LNCaP clone FGC (cell line): Measurements from ENCODE around the gene ALG8.

Source experiments
- DNase-seq: peaks from one replicate; pipeline ENCODE4 v3.0.0-alpha.2; 2011; ENCODE audit warnings: low read depth
- H3K4me3 ChIP-seq: 2 replicates; pipeline ENCODE4 v1.5.1; 2011; ENCODE audit warnings: mild to moderate bottlenecking, low read depth, low read length, control low read depth
- CTCF ChIP-seq: IDR thresholded peaks from 2 replicates; pipeline ENCODE4 v1.5.1; 2012; ENCODE audit warnings: mild to moderate bottlenecking; ENCODE audit not compliant: control insufficient read depth, insufficient read depth; ENCODE audit errors: extremely low read depth

The ALG8 gene

GRCh38 chr11:78168539-78169477 is 29.4 kb upstream of the ALG8 start:
- peak; percentile 88 for DNase-seq

GRCh38 chr11:78166855-78167469 is 27.5 kb upstream of the ALG8 start:
- TF ChIP-seq CTCF, result no peak
- H3K4me3 ChIP-seq, result no peak overlapping the region

More at GRCh38 chr11:78168539-78169477, 29.4 kb upstream of the ALG8 start:
- no peak overlapping the region for H3K4me3 ChIP-seq
- no peak for TF ChIP-seq CTCF

GRCh38 chr11:78164471-78164870 is 25.0 kb upstream of the ALG8 start:
- TF ChIP-seq CTCF, result no peak
- no peak overlapping the region for H3K4me3 ChIP-seq
- DNase-seq, result no peak

More at GRCh38 chr11:78166855-78167469, 27.5 kb upstream of the ALG8 start:
- no peak for DNase-seq

GRCh38 chr11:78163828-78164227 is 24.4 kb upstream of the ALG8 start:
- no peak overlapping the region for H3K4me3 ChIP-seq
- TF ChIP-seq CTCF, result no peak
- DNase-seq, result no peak

GRCh38 chr11:78161962-78162371 is 22.5 kb upstream of the ALG8 start:
- DNase-seq, result no peak
- TF ChIP-seq CTCF, result no peak
- no peak overlapping the region for H3K4me3 ChIP-seq

- no peak for DNase-seq
- H3K4me3 ChIP-seq, result no peak overlapping the region
- TF ChIP-seq CTCF, result no peak
These were observed 21.9 kb upstream of the ALG8 start for GRCh38 chr11:78161346-78161745.
